SU-DHL-6 (cell line): ENCODE measurements around the gene KMT2A.

Experiments used
- H2AFZ ChIP-seq: fragments of 200-600 bp; sonication (generic); 2 replicates; pipeline ENCODE4 v1.6.1; 2014; ENCODE audit warnings: low read depth, mild to moderate bottlenecking, moderate library complexity, mixed read lengths, antibody characterized with exemption, low read length; ENCODE audit not compliant: severe bottlenecking
- H3F3A ChIP-seq: fragments of 200-600 bp; shearing (Covaris generic); 2 replicates; pipeline ENCODE4 v1.6.0; 2016; ENCODE audit warnings: antibody characterized with exemption, mild to moderate bottlenecking; ENCODE audit not compliant: insufficient read depth
- H3K27ac ChIP-seq: fragments of 200-600 bp; sonication (generic); 2 replicates; pipeline ENCODE4 v1.5.1; 2016; ENCODE audit warnings: low read depth, mild to moderate bottlenecking, low read length, moderate library complexity, mixed read lengths
- H3K27me3 ChIP-seq: fragments of 200-600 bp; sonication (generic), shearing (Covaris generic); 2 replicates; pipeline ENCODE4 v1.6.0; 2014; ENCODE audit warnings: mild to moderate bottlenecking, low read length
- H3K36me3 ChIP-seq: fragments of 200-600 bp; sonication (generic); 2 replicates; pipeline ENCODE4 v1.6.1; 2014; ENCODE audit warnings: mild to moderate bottlenecking, low read length, mixed read lengths
- H3K4me2 ChIP-seq: fragments of 300-600, 200-600 bp; shearing (Covaris generic), sonication (generic); 2 replicates; pipeline ENCODE4 v1.6.0; 2014; ENCODE audit warnings: low read length, low read depth, mild to moderate bottlenecking; ENCODE audit not compliant: poor library complexity, severe bottlenecking
- H3K4me3 ChIP-seq: fragments of 200-600 bp; sonication (generic); 2 replicates; pipeline ENCODE4 v1.5.1; 2014; ENCODE audit warnings: antibody characterized with exemption, low read length, mild to moderate bottlenecking, mixed read lengths; ENCODE audit not compliant: insufficient read depth, poor library complexity, severe bottlenecking
- H3K79me2 ChIP-seq: fragments of 200-600 bp; sonication (generic); 2 replicates; pipeline ENCODE4 v1.6.1; 2014; ENCODE audit warnings: mild to moderate bottlenecking, low read length, moderate library complexity; ENCODE audit not compliant: insufficient read depth
- H3K9ac ChIP-seq: fragments of 200-600 bp; sonication (generic); 2 replicates; pipeline ENCODE4 v1.7.0; 2014; ENCODE audit warnings: mild to moderate bottlenecking, low read length
- H3K9me2 ChIP-seq: fragments of 200-600 bp; sonication (generic); replicated peaks from 2 replicates; pipeline ENCODE4 v1.6.1; 2014; ENCODE audit warnings: low read length; ENCODE audit not compliant: insufficient read depth
- H3K9me3 ChIP-seq: fragments of 200-600 bp; sonication (generic); 2 replicates; pipeline ENCODE4 v1.6.1; 2014; ENCODE audit warnings: low read length, mixed read lengths; ENCODE audit not compliant: insufficient read depth
- H4K20me1 ChIP-seq: fragments of 200-600 bp; sonication (generic); 2 replicates; pipeline ENCODE4 v1.6.1; 2014; ENCODE audit warnings: low read depth, mild to moderate bottlenecking, antibody characterized with exemption, low read length, moderate library complexity, mixed read lengths
- EZH2phosphoT487 ChIP-seq: fragments of 200-600 bp; sonication (generic), shearing (Covaris generic); conservative IDR thresholded peaks from 2 replicates; pipeline ENCODE4 v1.6.1; 2018; ENCODE audit warnings: mild to moderate bottlenecking, antibody characterized with exemption, low read length, moderate library complexity, mixed read lengths
- TF ChIP-seq, protein P1 (sequence below): fragments of 200-600 bp; sonication (generic); IDR thresholded peaks from one replicate; pipeline ENCODE4 v1.5.1; 2017; ENCODE audit warnings: antibody characterized with exemption, mild to moderate bottlenecking, low read length, moderate library complexity; ENCODE audit not compliant: insufficient read depth, poor library complexity, severe bottlenecking

The KMT2A gene

DNA sequence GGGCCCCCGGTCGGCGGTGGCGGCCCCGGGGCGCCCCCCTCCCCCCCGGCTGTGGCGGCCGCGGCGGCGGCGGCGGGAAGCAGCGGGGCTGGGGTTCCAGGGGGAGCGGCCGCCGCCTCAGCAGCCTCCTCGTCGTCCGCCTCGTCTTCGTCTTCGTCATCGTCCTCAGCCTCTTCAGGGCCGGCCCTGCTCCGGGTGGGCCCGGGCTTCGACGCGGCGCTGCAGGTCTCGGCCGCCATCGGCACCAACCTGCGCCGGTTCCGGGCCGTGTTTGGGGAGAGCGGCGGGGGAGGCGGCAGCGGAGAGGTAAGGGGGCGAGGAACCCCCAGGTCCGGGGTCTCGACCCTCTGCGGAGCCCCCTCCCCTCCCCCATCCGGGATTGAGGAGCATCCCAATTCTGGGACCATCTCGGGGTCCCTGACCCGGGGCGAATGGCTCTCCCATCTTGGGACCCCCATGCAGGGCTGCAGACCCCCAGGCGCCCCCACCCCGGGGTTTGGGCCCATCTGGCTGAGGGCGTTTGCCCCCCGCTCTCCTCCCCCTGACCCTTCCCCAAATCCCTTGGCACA is 431 bp downstream of the KMT2A start:
- TF ChIP-seq, protein P1, sequence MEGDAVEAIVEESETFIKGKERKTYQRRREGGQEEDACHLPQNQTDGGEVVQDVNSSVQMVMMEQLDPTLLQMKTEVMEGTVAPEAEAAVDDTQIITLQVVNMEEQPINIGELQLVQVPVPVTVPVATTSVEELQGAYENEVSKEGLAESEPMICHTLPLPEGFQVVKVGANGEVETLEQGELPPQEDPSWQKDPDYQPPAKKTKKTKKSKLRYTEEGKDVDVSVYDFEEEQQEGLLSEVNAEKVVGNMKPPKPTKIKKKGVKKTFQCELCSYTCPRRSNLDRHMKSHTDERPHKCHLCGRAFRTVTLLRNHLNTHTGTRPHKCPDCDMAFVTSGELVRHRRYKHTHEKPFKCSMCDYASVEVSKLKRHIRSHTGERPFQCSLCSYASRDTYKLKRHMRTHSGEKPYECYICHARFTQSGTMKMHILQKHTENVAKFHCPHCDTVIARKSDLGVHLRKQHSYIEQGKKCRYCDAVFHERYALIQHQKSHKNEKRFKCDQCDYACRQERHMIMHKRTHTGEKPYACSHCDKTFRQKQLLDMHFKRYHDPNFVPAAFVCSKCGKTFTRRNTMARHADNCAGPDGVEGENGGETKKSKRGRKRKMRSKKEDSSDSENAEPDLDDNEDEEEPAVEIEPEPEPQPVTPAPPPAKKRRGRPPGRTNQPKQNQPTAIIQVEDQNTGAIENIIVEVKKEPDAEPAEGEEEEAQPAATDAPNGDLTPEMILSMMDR, result no peak
- no peaks in the 10 kb centered on the region for H3K9me3 ChIP-seq
- peaks cover 15% of the 10 kb centered on the region; the same call in 1 of the 2 replicates for H3F3A ChIP-seq
- no peak overlapping the region for H2AFZ ChIP-seq
- no peaks in the 10 kb centered on the region for H3K9me2 ChIP-seq
- peaks cover 19% of the 10 kb centered on the region for H3K36me3 ChIP-seq
- H3K27me3 ChIP-seq, result no peaks in the 10 kb centered on the region
- H3K9ac ChIP-seq, result peak overlapping the region; percentile 92
- peak overlapping the region; percentile 40 for H3K27ac ChIP-seq
- H3K4me2 ChIP-seq, result peak overlapping the region; percentile 79
- H3K4me3 ChIP-seq, result peak overlapping the region; percentile 85
- H4K20me1 ChIP-seq, result peaks cover 20% of the 10 kb centered on the region
- H3K79me2 ChIP-seq, result peaks cover 52% of the 10 kb centered on the region

DNA sequence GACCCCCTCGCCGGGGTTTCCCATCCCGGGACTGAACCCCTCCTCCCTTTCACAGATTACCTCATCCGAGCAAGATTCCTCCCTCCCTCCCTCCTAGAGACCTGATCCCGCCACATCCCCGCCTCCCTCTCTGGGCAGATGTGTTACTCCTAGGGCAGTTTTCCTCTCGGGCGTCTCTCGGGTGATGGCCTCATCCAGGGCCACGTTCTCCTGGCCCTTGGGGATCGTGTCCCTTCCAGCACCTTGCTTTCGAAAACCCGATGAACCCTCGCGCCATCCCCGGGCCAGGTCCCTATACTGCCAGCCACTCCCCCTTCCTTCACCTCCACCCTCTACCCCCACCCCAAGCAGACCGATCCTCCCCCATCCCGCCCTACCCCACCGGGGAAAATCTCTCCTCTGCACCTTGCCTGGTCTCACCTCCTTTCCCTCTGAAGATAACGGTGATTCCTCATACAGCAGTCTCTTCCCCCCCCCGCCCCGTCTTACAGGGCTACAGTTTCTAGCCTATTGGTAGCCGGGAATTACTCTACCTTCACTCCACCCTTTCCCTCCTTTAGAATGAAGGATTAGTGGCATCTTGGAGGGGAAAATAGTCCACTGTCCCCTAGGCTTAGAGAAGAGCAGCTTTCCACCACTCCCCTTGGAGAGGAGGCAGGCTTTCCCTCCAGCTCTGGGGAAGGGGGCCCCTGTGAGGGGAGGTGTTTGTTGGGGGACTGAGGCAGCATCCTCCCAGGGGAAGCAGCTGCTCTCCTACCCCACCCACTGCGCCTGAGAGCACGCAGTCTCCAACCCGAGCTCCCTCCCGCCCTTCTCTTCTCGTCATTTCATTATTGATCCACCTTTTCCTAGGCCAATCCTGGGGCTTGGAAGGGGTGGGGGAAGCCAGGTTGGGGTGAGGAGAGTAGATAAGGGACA is 1.2 kb downstream of the KMT2A start:
- H3K4me3 ChIP-seq, result peak overlapping the region; percentile 85
- H3K27ac ChIP-seq, result peak overlapping the region; percentile 40
- H3K9me2 ChIP-seq, result no peaks in the 10 kb centered on the region
- peaks cover 59% of the 10 kb centered on the region for H3K79me2 ChIP-seq
- H3F3A ChIP-seq, result peaks cover 15% of the 10 kb centered on the region; the same call in 1 of the 2 replicates
- H3K36me3 ChIP-seq, result peaks cover 19% of the 10 kb centered on the region
- TF ChIP-seq EZH2phosphoT487, result no peak
- TF ChIP-seq, protein P1, result no peak
- H3K9me3 ChIP-seq, result no peaks in the 10 kb centered on the region
- peak overlapping the region; percentile 79 for H3K4me2 ChIP-seq
- no peak overlapping the region for H2AFZ ChIP-seq
- H3K27me3 ChIP-seq, result no peaks in the 10 kb centered on the region
- peak overlapping the region; percentile 92 for H3K9ac ChIP-seq
- peaks cover 20% of the 10 kb centered on the region for H4K20me1 ChIP-seq

DNA sequence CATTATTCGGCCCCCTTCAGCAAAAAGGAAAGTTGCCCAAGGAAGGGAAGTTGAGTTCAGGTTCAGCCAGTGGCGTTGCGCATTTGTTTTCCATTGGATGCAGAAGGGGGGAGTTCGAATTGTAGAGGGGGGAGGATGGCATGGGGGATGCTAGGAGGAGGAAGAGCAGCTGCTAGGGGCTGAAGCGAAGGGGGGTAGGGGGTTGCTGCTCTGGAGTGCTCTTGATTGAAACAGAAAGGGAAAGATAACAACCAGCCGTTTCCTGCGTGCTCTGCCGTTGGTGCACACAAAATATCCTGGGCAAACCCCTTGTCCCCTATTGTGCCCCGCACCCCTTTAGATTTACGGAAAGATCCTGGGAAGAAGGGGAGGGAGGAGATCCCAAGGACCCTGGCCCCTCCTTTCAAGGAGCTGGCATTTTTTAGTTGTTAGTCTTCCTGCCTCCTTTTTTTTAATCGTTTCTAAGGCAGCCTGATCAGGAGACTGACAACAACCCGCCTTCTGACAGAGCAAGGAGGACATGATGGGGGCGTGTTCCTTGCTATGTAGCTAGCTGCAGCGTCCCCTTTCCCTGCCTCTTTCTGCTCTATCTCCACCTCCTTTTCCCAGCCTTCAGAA is 2.1 kb downstream of the KMT2A start:
- peak overlapping the region; percentile 92 for H3K9ac ChIP-seq
- TF ChIP-seq, protein P1, result no peak
- no peak for TF ChIP-seq EZH2phosphoT487
- no peaks in the 10 kb centered on the region for H3K9me2 ChIP-seq
- H3K27ac ChIP-seq, result peak overlapping the region; percentile 17
- H3K9me3 ChIP-seq, result no peaks in the 10 kb centered on the region
- H3K27me3 ChIP-seq, result no peaks in the 10 kb centered on the region
- peak overlapping the region; percentile 85 for H3K4me3 ChIP-seq
- H4K20me1 ChIP-seq, result peaks cover 20% of the 10 kb centered on the region
- H3K4me2 ChIP-seq, result peak overlapping the region; percentile 79
- peaks cover 69% of the 10 kb centered on the region for H3K79me2 ChIP-seq
- H3F3A ChIP-seq, result peaks cover 15% of the 10 kb centered on the region; the same call in 1 of the 2 replicates
- H3K36me3 ChIP-seq, result peaks cover 19% of the 10 kb centered on the region
- no peak overlapping the region for H2AFZ ChIP-seq
